ENCODE measurements around the gene UPF2.

DNA sequence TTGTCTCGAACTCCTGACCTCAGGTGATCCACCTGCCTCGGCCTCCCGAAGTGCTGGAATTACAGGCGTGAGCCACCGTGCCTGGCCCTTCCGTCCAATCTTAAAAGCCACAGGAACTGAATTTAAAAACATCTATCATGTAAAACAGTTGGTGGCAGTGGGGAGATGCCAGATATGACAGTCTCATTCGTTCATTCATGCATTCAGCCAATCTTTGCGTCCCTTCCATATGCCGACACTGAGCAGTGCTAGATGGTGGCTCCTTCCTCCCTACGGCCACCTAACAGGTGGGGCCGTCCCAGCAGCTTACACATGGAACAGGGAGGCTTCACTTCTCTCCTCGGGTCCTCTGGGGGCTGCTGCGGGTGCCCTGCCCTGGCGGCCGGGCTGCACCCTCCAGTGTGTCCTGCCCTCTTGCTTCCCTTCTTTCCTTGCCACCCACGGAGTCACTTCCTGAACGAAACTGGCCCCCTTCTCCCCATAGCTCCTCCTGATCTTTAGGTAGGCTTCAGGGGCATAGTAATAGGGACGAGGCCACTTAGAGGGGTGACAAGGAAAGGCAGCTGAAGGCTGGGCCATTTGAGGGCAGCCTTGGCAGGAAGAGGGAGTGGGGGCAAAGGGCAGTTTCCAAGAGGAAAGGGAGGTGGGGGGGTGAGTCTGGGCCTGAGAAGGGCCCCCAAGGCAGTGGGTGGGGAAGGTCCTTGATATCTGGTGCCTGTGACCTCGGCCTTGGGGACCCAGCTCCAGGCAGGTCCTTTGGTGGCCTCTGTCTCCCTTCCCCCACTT, 165.6 kb downstream of the UPF2 start:
- TF ChIP-seq, protein P1, sequence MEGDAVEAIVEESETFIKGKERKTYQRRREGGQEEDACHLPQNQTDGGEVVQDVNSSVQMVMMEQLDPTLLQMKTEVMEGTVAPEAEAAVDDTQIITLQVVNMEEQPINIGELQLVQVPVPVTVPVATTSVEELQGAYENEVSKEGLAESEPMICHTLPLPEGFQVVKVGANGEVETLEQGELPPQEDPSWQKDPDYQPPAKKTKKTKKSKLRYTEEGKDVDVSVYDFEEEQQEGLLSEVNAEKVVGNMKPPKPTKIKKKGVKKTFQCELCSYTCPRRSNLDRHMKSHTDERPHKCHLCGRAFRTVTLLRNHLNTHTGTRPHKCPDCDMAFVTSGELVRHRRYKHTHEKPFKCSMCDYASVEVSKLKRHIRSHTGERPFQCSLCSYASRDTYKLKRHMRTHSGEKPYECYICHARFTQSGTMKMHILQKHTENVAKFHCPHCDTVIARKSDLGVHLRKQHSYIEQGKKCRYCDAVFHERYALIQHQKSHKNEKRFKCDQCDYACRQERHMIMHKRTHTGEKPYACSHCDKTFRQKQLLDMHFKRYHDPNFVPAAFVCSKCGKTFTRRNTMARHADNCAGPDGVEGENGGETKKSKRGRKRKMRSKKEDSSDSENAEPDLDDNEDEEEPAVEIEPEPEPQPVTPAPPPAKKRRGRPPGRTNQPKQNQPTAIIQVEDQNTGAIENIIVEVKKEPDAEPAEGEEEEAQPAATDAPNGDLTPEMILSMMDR (IDR thresholded peaks at IDR 0.05; ENCODE audit: poor library complexity, severe bottlenecking) = no peak
- TF ChIP-seq POLR2AphosphoS5 (IDR thresholded peaks at IDR 0.05) (no peak), EP300 (conservative IDR thresholded peaks at IDR 0.05; ENCODE audit: poor library complexity, severe bottlenecking) (no peak)
- TF ChIP-seq, protein P2, sequence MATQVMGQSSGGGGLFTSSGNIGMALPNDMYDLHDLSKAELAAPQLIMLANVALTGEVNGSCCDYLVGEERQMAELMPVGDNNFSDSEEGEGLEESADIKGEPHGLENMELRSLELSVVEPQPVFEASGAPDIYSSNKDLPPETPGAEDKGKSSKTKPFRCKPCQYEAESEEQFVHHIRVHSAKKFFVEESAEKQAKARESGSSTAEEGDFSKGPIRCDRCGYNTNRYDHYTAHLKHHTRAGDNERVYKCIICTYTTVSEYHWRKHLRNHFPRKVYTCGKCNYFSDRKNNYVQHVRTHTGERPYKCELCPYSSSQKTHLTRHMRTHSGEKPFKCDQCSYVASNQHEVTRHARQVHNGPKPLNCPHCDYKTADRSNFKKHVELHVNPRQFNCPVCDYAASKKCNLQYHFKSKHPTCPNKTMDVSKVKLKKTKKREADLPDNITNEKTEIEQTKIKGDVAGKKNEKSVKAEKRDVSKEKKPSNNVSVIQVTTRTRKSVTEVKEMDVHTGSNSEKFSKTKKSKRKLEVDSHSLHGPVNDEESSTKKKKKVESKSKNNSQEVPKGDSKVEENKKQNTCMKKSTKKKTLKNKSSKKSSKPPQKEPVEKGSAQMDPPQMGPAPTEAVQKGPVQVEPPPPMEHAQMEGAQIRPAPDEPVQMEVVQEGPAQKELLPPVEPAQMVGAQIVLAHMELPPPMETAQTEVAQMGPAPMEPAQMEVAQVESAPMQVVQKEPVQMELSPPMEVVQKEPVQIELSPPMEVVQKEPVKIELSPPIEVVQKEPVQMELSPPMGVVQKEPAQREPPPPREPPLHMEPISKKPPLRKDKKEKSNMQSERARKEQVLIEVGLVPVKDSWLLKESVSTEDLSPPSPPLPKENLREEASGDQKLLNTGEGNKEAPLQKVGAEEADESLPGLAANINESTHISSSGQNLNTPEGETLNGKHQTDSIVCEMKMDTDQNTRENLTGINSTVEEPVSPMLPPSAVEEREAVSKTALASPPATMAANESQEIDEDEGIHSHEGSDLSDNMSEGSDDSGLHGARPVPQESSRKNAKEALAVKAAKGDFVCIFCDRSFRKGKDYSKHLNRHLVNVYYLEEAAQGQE (IDR thresholded peaks at IDR 0.05; ENCODE audit: borderline replicate concordance) = no peak
